Subcutaneous adipose tissue (tissue), 4 donors: ENCODE results near the gene AK9. TPM values are rescaled to one million over a fixed set of nuclear protein-coding genes. Genes with fewer than 3 reads are reported as not detected.

Experiments used
- CTCF ChIP-seq: fragments of 450-650 bp; IDR thresholded peaks from one replicate; pipeline ENCODE4 v1.5.1; 2016; ENCODE audit warnings: low read depth, mild to moderate bottlenecking, control low read depth, antibody characterized with exemption, moderate library complexity
- total RNA-seq, 4 donors: library from RNA; depleted of rRNA; stranded (reverse); fragments of >200 nt; gene quantifications; one replicate each; pipeline ENCODE4 v1.1.0, GENCODE V29; 2016

The AK9 gene
- total RNA-seq, 4 donors from 2014 or later: 7.0 to 9.8 (median 8.1) TPM

DNA sequence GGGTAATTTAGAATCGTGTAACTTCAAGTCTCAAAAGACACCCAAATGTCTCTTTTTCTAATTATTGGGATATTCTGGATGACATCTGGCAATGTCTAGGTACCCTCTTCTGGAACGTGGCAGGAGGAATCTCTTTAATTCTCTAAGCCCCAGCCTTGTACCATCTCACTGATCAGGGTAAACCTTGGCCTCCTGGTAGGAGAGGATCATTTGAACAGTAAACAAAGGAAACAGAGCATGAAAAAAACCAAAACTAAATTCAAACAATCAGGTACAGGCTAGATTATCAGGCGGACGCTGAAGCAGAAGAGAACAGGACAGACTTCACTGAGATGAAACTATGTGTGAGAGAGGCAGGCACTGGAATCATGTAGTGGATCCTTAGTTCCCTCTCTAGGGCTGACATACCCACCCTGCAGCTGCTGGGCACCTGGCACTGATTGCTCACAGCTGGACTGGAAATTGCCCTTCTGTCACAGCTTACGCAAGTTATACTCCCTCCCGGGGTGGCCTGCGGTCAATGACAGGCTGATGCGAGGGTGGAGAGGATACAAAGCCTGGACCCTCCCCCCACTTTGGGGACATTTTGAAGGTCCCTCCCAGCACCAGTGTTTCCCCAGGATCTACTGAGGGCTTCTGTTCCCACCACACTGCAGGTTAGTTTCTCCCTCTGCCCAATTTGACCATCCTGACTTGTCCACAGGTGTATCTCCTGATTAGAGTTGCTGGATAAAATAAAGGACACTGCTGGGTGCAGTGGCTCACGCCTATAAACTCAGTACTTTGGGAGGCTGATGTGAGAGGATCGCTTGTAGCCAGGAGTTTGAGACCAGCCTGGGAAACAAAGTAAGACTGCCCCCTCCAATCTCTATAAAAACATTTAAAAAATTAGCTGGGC, 187.4 kb downstream of the AK9 start:
- TF ChIP-seq CTCF: no peak

DNA sequence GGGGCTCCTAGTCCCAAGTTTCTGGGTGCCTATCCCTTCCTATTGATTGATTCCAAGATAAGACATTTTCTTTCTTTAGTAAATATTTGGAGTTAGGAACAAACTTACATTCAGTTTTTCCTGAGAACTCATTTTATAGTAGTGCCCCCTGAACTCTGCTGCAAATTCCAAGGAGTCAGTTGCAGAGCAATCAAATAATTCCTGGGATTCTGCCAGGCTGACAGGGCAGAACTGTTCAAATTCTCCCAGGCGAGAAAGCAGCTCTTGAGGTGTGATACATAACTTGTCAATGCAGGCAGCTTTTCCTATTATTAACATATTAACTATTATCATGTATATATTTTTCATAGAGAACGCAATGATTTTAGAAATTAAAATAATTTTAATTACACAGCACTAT, 192.1 kb downstream of the AK9 start:
- TF ChIP-seq CTCF: no peak

- TF ChIP-seq CTCF: no peak
Observed at GRCh38 chr6:109498052-109498451, 192.9 kb downstream of the AK9 start.

DNA sequence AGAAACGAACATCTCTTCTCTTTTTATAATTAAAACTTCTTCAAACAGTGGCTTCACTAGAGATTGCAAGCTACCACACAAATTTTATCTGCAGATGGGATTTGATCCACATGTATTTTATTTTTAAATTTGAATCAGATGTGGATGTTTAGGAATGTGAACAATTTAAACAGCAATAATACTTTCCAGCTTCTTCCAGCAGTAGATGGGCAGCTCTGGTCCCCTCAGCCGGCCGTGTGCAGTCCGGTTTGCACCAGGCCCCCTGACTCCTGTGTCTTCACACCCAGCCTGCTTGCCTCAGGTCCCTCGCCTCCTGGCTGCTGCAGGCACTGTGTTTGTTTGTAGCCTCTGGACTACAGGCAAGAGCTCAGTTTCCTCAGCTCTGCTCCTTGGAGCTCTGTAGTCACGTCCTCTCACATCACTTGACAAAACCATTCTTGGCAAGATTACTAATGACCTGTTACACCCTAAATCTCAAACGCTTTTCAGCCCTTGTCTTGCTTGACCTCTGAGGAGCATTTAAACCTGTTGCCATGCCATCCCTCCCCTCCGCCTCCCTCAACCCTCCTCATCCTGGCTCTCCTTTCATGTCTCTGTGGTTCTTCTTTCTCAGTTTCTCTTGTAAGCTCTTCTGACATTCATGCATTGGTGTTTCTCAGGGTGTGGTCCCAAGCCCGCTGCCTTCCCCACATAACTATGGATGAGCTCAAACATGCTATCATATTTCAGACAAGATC, 194.8 kb downstream of the AK9 start:
- TF ChIP-seq CTCF: no peak

GRCh38 chr6:109493865-109494264, 197.1 kb downstream of the AK9 start:
- no peak for TF ChIP-seq CTCF

GRCh38 chr6:109491207-109491938, 199.6 kb downstream of the AK9 start:
- TF ChIP-seq CTCF: no peak

DNA sequence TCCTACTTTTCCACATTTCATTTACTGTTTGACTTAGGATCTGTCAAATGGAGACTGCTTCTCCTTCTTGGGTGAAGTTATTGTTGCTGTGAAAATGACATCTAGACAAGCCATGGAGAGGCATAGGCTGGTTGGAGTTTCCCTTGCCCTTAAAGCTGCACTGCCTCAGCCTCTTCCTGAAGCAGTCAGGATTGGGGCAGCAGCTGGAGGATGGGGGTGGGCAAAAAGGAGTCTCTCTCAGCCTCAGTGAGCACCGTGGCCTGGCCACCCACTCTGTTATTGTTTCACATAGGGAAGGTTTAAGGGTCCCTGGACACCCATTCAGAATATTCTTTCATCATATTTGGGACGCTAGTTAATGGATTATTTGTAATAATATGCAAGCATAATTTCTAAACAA, 200.3 kb downstream of the AK9 start:
- TF ChIP-seq CTCF: no peak
